ENCODE results near the gene STX19.
"Not testable (repeated sequence)": the region's sequence is repeated elsewhere in the genome, so short reads cannot be mapped to it uniquely, and the experiment has no call there.

Gene STX19

GRCh38 chr3:94028093-94028837 is at the start of gene STX19:
TSS of gene STX19 (minus strand) at chr3:94028597. CDS start at chr3:94015269, 13,328 bp downstream.
- no peak for DNase-seq

GRCh38 chr3:94076055-94076454 is 47.7 kb upstream of the STX19 start:
- no peak for DNase-seq

- no peak for DNase-seq
Measured at GRCh38 chr3:94071713-94072284, 43.4 kb upstream of the STX19 start.

DNA sequence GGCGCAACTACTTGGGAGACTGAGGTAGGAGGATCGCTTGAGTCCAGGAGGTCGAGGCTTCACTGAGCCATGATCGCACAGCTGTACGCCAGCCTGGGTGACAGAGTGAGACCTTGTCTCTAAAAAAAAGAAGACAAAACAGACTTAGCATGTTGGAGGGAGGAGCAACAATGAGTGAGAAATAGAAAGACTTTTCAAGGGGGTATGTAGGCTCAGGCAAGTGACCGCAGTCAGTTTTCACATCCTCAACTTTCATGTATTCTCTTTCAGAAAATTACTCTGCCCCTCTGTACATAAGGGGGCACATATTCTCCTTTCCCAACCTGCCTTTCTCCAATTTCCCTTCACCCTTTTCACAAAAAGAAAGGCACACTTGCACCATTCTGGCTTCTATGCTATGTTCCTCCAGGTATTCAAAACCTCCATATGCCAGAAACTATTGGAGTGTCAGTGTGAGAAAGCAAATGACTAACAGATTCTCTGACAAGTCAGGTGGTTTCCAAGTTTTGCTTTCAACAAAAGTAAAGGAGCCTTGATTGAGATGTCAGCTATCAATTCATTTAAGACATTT is 42.0 kb upstream of the STX19 start:
- DNase-seq: no peak

DNA sequence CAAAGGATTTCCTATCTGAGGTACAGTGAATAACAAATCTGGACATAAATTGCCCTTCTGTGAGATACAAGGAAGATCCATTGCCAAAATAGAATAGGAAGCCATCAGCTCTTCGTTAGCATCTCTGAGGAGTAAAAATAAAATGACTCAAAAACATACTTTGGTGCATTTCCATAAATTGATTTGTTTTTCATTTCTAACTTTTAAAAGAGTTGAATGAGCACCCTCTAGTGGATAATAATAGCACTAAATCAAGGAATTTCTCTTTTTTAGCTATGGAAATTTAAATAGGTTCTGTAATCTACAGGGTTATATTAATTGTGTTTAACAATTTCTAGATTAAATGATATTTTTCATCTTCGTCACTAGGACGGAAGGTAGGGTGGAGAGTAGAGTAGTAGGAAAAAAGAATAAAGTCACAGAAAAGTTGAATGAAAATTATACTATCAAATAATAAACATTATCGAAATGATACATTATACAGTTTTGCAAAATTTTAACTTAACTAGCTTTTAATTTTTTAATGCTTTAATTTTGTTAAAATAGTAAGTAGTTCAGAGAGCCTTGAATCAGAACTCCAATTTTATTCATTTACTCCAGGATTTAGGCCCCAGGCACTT is 40.9 kb upstream of the STX19 start:
- DNase-seq: peak; percentile 29 to 55

DNA sequence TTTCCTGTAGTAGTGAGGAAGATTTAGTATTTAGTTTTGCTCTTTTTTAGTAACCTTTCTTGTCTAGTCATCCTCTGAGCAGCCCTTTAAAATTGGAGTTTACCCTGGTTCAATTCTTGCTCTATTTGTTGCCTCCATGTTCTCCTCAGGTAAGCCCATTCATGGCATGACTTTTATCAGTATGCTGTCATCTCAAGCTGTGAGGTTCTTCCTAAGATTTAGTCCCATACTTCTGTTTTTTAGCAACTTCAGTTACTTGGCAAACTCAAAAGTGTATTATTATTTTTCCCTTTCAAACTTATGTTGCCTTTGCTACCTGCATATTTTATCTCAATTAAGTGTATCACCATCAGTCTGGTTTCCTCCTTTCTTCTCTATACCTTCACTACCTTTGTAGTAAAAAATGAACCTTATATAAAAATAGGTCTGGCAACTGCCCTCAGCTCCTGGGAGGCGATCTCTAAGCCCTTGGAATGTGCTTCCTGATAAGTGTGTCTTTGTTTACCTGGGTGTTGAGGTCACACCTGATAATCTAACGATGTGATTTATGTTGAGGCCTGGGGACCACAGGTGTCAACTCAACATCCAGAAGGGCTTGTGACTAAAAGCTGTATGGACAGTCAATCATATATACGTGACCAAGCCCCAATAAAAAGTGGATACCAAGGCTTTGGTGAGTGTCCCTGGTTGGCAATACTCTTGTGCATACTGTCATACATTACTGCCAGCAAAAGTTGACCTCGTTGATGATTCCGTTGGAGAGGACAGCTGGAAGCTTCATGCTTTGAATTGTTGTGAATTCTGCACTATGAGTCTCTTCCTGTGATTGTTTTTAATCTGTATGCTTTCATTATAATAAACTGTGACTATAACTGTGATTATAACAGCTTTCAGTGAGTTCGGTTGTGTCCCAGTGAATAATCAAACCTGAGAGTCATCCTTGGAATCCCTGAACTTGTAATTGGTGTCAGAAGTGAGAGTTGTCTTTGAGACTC is 38.4 kb upstream of the STX19 start:
- no peak for DNase-seq

DNA sequence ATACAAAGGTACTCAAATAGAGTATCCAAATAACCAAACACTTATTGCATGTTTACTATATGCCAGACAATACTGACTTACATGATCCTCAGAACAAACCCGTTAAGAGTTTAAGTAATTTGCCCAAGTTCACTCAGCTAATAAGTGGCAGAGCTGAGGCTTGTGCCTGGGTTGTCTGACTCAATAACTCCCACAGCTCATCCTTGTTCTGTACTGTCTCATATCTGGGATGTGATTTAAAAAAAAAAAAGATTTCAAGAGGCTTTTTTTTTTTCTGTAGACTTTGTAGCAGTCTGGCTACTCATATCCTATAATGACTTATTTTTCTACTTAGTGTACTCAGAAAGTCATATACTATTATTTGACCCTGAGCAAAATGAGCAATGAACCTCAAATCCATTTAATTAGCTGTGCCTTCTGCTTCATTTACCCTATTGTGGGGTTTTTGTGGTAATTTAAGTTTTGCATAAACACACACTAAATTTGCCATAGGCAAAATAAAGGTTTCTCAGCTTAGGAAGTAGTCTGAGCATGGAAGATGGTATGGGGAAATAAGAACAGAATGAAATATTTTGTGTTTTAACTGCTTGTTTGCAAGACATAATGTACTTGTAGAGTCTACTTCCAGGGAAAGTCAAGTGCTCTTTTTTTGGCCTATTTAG is 37.6 kb upstream of the STX19 start:
- DNase-seq: no peak

DNA sequence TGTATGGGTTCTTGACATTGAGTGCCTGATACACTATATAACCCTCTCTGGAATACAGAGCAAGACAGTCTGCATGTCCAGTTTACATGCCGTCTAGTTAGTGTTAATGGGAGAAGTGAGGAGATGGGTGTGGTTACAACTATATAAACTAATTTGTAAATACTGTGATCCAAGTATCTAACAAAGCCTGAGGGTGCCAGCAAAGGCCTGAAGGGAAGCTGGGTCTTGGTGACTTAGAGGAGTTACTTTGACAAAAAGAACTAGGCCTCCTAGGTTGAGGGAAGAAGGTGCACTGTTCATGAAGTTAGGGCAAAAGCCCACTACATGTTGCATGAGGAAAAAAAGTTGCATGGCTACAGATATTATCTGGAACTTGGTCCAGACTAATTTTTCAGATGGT is 36.7 kb upstream of the STX19 start:
- DNase-seq: no peak

DNA sequence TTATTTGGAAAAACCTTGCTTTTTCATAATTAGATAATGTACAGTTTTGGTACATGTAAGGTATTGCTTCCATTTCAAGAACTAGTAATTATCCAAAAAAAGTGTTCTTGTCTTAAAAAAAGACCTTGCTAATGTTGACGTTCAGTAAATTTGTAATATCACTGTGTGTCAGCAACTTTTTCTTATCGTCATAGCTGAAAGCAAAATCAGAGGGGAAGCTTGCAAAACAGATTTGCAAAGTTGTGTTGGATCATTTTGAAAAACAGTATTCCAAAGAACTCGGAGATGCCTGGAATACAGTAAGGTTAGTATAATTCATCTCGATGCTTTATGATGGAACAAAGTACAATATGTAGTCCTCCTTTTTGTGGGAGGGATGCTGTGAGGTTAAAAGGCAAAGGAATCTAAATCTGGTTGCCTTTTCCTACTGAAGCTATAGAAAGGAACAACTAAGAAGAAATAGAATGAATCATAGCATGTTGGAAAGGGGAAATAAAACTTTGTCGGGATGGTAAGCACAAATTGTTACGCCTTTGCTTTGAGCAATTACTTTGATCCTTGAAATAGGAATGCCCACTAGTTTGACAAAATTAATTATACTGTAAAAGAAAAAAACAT is 36.0 kb upstream of the STX19 start:
- peak; percentile 44 to 58 for DNase-seq

GRCh38 chr3:94063496-94064119 is 35.2 kb upstream of the STX19 start:
- DNase-seq: peak in 1 of 2 donors; percentile 18

- DNase-seq: peak; percentile 95 to 96
Measured at GRCh38 chr3:94062513-94063404, 34.4 kb upstream of the STX19 start, which contains the start of the genes DHFR2 and NSUN3. TSS of gene DHFR2 (minus strand) at chr3:94062916. CDS start at chr3:94061511, 1,405 bp downstream. TSS of gene NSUN3 (plus strand) at chr3:94063061. CDS start at chr3:94063127, 66 bp downstream.

DNA sequence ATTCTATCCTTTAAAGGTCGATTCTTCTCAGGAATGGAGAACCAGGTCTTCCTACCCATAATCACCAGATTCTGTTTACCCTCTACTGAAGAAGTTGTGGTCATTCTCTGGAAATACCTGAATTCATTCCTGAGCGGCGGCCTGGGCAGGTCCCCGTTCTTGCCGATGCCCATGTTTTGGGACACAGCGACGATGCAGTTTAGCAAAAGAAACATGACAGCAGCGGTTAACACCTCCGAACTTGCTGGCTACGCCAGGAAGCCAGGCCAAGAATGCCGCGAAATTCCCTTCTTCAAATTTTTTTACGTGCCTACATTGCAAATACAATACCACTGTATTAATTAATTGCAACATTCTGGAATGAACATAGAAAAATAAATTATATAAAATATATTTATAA is 32.9 kb upstream of the STX19 start:
- no peak for DNase-seq

GRCh38 chr3:94050546-94050945 is 22.1 kb upstream of the STX19 start:
- DNase-seq: no peak

DNA sequence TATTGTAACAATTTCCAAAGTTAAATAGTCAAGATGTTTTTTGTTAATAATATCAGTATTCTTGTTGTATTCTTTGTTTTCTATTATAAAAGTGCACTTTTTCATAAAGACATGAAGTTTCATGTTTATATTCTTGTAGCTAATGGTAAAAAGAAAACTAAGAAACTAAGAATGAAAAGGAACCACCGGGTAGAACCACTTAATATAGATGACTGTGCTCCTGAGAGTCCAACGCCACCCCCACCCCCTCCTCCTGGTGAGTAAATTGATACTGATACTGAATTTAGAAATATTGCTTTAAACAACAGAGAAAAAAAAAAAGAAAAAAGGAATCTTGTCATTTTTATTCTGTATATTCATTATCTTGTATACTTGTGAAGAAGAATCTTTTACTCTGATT is 20.9 kb upstream of the STX19 start:
- DNase-seq: no peak

GRCh38 chr3:94046533-94046932 is 18.1 kb upstream of the STX19 start:
- DNase-seq: no peak

- DNase-seq: not testable (repeated sequence)
Measured at GRCh38 chr3:94044100-94044936, 15.9 kb upstream of the STX19 start.

- DNase-seq: no peak
Measured at GRCh38 chr3:94043285-94043684, 14.9 kb upstream of the STX19 start.

DNA sequence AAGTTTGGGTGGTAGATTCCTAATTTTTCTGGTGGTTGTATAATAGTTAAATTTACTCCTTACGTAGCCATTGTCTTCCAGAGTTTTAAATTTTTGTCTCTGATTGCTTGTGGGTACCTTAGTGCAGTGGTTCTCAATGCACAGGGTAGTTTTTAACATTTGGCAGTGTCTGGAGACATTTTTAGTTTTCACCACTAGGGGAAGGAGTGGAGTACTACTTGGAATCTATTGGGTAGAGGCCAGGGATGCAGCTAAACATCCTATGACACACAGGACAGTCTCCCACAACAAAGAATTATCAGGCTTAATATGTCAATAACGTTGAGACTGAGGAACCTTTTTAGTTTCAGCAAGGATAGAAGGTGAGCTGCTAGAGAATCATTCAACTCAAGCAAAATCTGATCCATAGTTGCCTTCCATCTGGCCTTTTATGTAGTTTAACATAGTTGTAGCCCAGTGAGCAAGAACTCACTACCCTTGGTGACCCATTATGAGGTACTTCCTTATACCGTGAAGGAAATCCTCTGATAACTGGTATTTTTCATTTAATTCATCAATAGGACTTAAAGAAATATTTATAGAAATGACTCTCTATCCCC is 8.6 kb upstream of the STX19 start:
- peak; percentile 10 to 58 for DNase-seq
